Measurements from ENCODE around the gene SURF1.

SURF1 gene

DNA sequence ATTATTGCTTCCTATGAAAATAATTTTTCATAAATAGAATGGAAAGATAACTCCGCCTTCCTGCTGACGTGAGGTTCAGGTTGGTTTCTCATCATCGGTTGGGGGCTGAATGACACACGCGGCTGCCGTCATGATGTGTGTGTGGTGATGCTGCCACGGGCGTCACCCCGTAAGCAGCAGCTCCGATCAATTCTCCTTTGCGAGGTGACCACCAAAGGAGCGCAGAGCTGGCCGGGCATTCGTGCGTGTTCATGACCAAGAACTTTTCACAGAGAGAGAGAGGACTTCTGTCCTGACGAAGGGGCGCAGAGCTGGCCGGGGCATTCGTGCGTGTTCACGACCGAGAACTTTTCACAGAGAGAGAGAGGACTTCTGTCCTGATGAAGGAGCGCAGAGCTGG, 50.6 kb downstream of the SURF1 start:
- TF ChIP-seq CTCF (IDR thresholded peaks at IDR 0.05; ENCODE audit: low read depth, low read length, missing control alignments) = no peak
- no peak overlapping the region for H3K4me3 ChIP-seq (replicated peaks; ENCODE audit: low read depth, low read length)
- no peak for DNase-seq (ENCODE audit: extremely low read depth, low read depth)

DNA sequence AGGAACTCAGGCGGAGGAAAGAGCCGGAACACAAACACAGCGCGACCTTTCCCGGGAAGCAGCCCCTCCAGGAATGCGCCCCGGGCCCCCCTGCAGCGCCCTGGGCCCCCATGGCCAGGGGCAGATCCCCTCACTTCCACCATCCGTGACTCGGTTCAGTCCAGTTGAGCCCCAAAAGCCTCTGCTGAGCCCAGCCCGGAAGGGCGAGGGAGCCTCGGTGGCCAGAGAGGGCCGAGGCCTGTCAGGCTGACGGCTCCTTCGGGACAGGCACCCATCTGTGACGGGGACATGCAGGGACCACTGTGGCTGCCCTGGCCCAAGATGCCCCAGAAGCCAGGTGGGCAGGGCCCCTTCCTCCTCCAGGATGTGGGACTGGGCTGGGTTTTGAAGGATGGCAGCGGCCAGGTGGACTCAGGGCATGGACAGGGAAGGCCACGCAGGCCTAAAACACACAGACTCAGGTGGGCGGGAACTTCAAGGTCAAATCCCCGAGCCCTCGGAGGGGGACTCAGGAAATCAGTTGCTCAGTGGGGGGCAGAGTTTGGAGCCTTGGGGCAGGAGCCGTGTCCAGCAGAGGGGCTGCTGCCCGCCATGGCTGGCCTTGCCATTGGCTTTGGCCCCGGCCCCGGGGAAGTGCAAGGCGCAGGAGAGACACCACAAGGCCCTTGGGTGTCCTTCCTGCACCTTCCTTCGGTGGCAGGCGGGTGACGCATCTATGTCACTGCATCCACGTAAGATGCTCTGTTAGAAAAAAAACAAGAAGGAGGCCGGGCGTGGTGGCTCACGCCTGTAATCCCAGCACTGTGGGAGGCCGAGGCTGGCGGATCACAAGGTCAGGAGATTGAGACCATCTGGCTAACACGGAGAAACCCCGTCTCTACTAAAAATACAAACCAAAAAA, 51.6 kb downstream of the SURF1 start:
- no peak overlapping the region for H3K4me3 ChIP-seq (replicated peaks; ENCODE audit: low read depth, low read length)
- DNase-seq (ENCODE audit: extremely low read depth, low read depth) = no peak
- no peak for TF ChIP-seq CTCF (IDR thresholded peaks at IDR 0.05; ENCODE audit: low read depth, low read length, missing control alignments)

- DNase-seq (ENCODE audit: extremely low read depth, low read depth) = no peak
- H3K4me3 ChIP-seq (replicated peaks; ENCODE audit: low read depth, low read length) = no peak overlapping the region
- TF ChIP-seq CTCF (IDR thresholded peaks at IDR 0.05; ENCODE audit: low read depth, low read length, missing control alignments) = no peak
These were observed 52.2 kb downstream of the SURF1 start for GRCh38 chr9:133304158-133304470.

DNA sequence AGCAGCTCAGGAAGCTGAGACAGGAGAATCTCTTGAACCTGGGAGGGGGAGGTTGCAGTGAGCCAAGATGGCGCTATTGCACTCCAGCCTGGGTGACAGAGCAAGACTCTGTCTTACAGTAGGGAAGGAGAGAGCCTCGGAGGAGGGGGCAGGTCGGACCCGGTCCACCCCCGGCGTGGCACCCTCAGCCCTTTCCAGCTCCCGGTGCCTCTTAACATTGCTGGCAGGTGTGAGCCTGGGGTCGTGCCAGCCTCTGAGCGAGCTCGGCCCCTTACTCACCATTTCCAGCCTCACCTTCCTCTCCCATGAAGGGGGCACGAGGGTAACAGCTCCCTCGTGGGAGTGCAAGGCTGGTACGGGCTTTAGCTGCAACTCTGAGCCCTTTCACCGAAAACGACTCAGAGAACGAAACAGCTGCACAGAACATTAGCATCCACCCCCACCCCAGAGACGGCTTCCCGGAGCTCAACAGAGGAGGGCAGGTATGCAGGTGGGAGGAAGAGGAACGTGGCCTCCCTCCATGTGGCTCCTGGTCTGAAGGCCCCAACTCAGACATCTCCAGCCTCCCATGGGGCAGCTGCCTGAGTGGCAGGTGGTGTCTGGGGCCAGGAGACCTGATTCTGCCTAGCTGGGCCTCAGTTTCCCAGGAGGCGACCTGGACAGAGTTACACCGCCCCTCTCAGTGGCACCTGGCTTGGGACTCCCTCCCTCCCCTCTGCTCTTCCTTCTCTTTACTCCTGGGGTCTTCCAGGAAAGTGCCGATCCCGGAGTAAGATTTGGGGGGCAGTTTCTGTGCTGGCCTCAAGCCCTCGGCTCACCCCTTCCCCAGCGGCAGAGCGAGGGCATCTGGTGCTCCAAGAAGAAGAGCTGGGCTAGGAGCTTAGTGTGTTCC, 52.8 kb downstream of the SURF1 start:
- TF ChIP-seq CTCF (IDR thresholded peaks at IDR 0.05; ENCODE audit: low read depth, low read length, missing control alignments) = no peak
- H3K4me3 ChIP-seq (replicated peaks; ENCODE audit: low read depth, low read length) = no peak overlapping the region
- no peak for DNase-seq (ENCODE audit: extremely low read depth, low read depth)
